ENCODE results near the gene HMGCR. TPM values are rescaled to one million over a fixed set of nuclear protein-coding genes. Genes with fewer than 3 reads are reported as not detected.

The HMGCR gene
- total RNA-seq, 2 donors from 2014 or later, result 118 to 319 TPM

- H3K4me1 ChIP-seq, result no peaks in the 10 kb centered on the region
- no peaks in the 10 kb centered on the region for H3K9me3 ChIP-seq
- DNase-seq, result no peak
- no peak overlapping the region for H3K27ac ChIP-seq
- intact Hi-C loops (cut with DNase I), result no loop called here
- H3K27me3 ChIP-seq, result no peaks in the 10 kb centered on the region
- no peaks in the 10 kb centered on the region for H3K36me3 ChIP-seq
- no peak overlapping the region for H3K9ac ChIP-seq (ENCODE audit: low read depth in 2 of 2, low read length in 2 of 2)
- H3K4me3 ChIP-seq, result no peak overlapping the region
- no peak for TF ChIP-seq CTCF (IDR thresholded peaks at IDR 0.05)
These were observed 31.4 kb downstream of the HMGCR start for GRCh38 chr5:75368391-75368790.

- H3K27ac ChIP-seq, result no peak overlapping the region
- no peaks in the 10 kb centered on the region for H3K27me3 ChIP-seq
- DNase-seq, result no peak
- no peak overlapping the region for H3K9ac ChIP-seq (ENCODE audit: low read depth in 2 of 2, low read length in 2 of 2)
- H3K4me1 ChIP-seq, result no peaks in the 10 kb centered on the region
- no peak for TF ChIP-seq CTCF (IDR thresholded peaks at IDR 0.05)
- H3K4me3 ChIP-seq, result no peak overlapping the region
- intact Hi-C loops (cut with DNase I), result no loop called here
- peaks cover 12% of the 10 kb centered on the region for H3K36me3 ChIP-seq
- H3K9me3 ChIP-seq, result no peaks in the 10 kb centered on the region
These were observed 36.8 kb downstream of the HMGCR start for GRCh38 chr5:75373862-75374261.

- intact Hi-C loops (cut with DNase I), result no loop called here
- Histone ChIP-seq H3K27ac (no peak overlapping the region), H3K36me3 (peaks cover 17% of the 10 kb centered on the region)
These were observed 37.4 kb downstream of the HMGCR start for GRCh38 chr5:75374394-75374814.

GRCh38 chr5:75375414-75375813, 38.4 kb downstream of the HMGCR start:
- no peak overlapping the region for H3K9ac ChIP-seq (ENCODE audit: low read depth in 2 of 2, low read length in 2 of 2)
- no peaks in the 10 kb centered on the region for H3K27me3 ChIP-seq
- intact Hi-C loops (cut with DNase I), result no loop called here
- DNase-seq, result no peak
- no peaks in the 10 kb centered on the region for H3K9me3 ChIP-seq
- peaks cover 19% of the 10 kb centered on the region for H3K36me3 ChIP-seq
- no peaks in the 10 kb centered on the region for H3K4me1 ChIP-seq
- H3K27ac ChIP-seq, result no peak overlapping the region
- no peak for TF ChIP-seq CTCF (IDR thresholded peaks at IDR 0.05)
- no peak overlapping the region for H3K4me3 ChIP-seq

More at GRCh38 chr5:75374394-75374814, 37.4 kb downstream of the HMGCR start:
- TF ChIP-seq CTCF (IDR thresholded peaks at IDR 0.05), result no peak
- no peak overlapping the region for H3K9ac ChIP-seq (ENCODE audit: low read depth in 2 of 2, low read length in 2 of 2)
- H3K4me1 ChIP-seq, result no peaks in the 10 kb centered on the region
- H3K27me3 ChIP-seq, result no peaks in the 10 kb centered on the region
- H3K4me3 ChIP-seq, result no peak overlapping the region
- H3K9me3 ChIP-seq, result no peaks in the 10 kb centered on the region
- DNase-seq, result no peak

- H3K27me3 ChIP-seq, result no peaks in the 10 kb centered on the region
- H3K36me3 ChIP-seq, result peaks cover 15% of the 10 kb centered on the region
- H3K9me3 ChIP-seq, result no peaks in the 10 kb centered on the region
- H3K4me3 ChIP-seq, result no peak overlapping the region
- no peak for DNase-seq
- intact Hi-C loops (cut with DNase I), result no loop called here
- no peak for TF ChIP-seq CTCF (IDR thresholded peaks at IDR 0.05)
- H3K9ac ChIP-seq (ENCODE audit: low read depth in 2 of 2, low read length in 2 of 2), result no peak overlapping the region
- H3K27ac ChIP-seq, result no peak overlapping the region
- H3K4me1 ChIP-seq, result no peaks in the 10 kb centered on the region
These were observed 43.1 kb downstream of the HMGCR start for GRCh38 chr5:75380099-75380498.

- Histone ChIP-seq H3K9me3 (no peaks in the 10 kb centered on the region), H3K27me3 (no peaks in the 10 kb centered on the region), H3K4me3 (no peak overlapping the region), H3K27ac (no peak overlapping the region), H3K4me1 (no peaks in the 10 kb centered on the region), H3K36me3 (peaks cover 14% of the 10 kb centered on the region), H3K9ac (ENCODE audit: low read depth in 2 of 2, low read length in 2 of 2) (no peak overlapping the region)
- intact Hi-C loops (cut with DNase I), result no loop called here
- no peak for DNase-seq
- no peak for TF ChIP-seq CTCF (IDR thresholded peaks at IDR 0.05)
These were observed 44.4 kb downstream of the HMGCR start for GRCh38 chr5:75381456-75381855.

All from colonic mucosa (tissue), 4 donors.